Measurements from ENCODE around the gene PRLR. TPM values are rescaled to one million over a fixed set of nuclear protein-coding genes. Genes with fewer than 3 reads are reported as not detected.

PRLR gene
- total and polyA plus RNA-seq, 9 of the 15 experiments (the other 6 are each of a cell fraction or from before 2014, with no cell fraction given): 0.02 TPM; not detected in 8

- WGBS (ENCODE audit: insufficient coverage, low coverage, missing lambda C conversion rate): 0% methylated on average over 2 of the region's 2 CpGs
- Histone ChIP-seq H2AFZ (ENCODE audit: low read depth, low read length) (no peak overlapping the region), H3K27ac (ENCODE audit: extremely low read depth, low read depth, low read length) (no peak overlapping the region), H3K27me3 (ENCODE audit: control insufficient read depth in 2 of 2, insufficient read depth in 2 of 2, low read length in 2 of 2) (no peaks in the 10 kb centered on the region), H4K20me1 (replicated peaks; ENCODE audit: control insufficient read depth, insufficient read depth, low read length) (no peaks in the 10 kb centered on the region), H3K79me2 (ENCODE audit: control insufficient read depth, insufficient read depth, low read length) (no peaks in the 10 kb centered on the region), H3K4me1 (replicated peaks in 1 of 2; ENCODE audit: control insufficient read depth in 2 of 2, insufficient read depth in 2 of 2, low read length in 2 of 2) (no peaks in the 10 kb centered on the region), H3K4me2 (ENCODE audit: insufficient read depth, low read length) (no peak overlapping the region), H3K4me3 (no peak overlapping the region), H3K9ac (ENCODE audit: insufficient read depth in 1 of 2, low read depth in 2 of 2, low read length in 2 of 2) (no peak overlapping the region), H3K9me1 (ENCODE audit: control insufficient read depth, insufficient read depth, low read length) (no peaks in the 10 kb centered on the region), H3K36me3 (ENCODE audit: control insufficient read depth, insufficient read depth, low read length) (no peaks in the 10 kb centered on the region), H3K9me3 (replicated peaks; ENCODE audit: control insufficient read depth, insufficient read depth, low read depth, low read length) (no peaks in the 10 kb centered on the region)
- CTCF ChIA-PET (ENCODE audit: low intra/inter-chr PET ratio): no interaction called here
- in situ Hi-C loops (cut with MboI): no loop called here
- no TSS peak for BruUV-seq (replicated peaks)
- TF ChIP-seq KLF16 (IDR thresholded peaks at IDR 0.05) (no peak), CTCFL (IDR thresholded peaks at IDR 0.05; ENCODE audit: borderline replicate concordance, insufficient read depth, low read depth, low read length, poor library complexity, severe bottlenecking) (no peak), RNF2 (IDR thresholded peaks at IDR 0.05) (no peak), ZNF24 (IDR thresholded peaks at IDR 0.05) (no peak), CAMTA2 (CRISPR knock-in tag; conservative IDR thresholded peaks at IDR 0.05) (no peak), MCM7 (IDR thresholded peaks at IDR 0.05) (no peak), AFF1 (IDR thresholded peaks at IDR 0.05; ENCODE audit: low read depth in 1 of 2, partially characterized antibody in 2 of 2) (no peak)
- POLR2A ChIA-PET: interaction anchor here (0.5 to 0.6 kb wide), 2 partner anchors 69 to 487 kb away, joined by 3 read pairs; no protein-coding TSS in a partner anchor
- ATAC-seq (no peak), FAIRE-seq (no peak), DNase-seq (ENCODE audit: extremely low read depth in 1 of 4, low spot score in 3 of 4) (no peak)
- intact Hi-C loops (cut with micrococcal nuclease): no loop called here
Measured at GRCh38 chr5:35125746-35126145, 104.5 kb downstream of the PRLR start.

Data from K562 (cell line).